ENCODE results near the gene SERPINA3.
"Not testable (repeated sequence)": the region's sequence is repeated elsewhere in the genome, so short reads cannot be mapped to it uniquely, and the experiment has no call there.

The SERPINA3 gene

DNA sequence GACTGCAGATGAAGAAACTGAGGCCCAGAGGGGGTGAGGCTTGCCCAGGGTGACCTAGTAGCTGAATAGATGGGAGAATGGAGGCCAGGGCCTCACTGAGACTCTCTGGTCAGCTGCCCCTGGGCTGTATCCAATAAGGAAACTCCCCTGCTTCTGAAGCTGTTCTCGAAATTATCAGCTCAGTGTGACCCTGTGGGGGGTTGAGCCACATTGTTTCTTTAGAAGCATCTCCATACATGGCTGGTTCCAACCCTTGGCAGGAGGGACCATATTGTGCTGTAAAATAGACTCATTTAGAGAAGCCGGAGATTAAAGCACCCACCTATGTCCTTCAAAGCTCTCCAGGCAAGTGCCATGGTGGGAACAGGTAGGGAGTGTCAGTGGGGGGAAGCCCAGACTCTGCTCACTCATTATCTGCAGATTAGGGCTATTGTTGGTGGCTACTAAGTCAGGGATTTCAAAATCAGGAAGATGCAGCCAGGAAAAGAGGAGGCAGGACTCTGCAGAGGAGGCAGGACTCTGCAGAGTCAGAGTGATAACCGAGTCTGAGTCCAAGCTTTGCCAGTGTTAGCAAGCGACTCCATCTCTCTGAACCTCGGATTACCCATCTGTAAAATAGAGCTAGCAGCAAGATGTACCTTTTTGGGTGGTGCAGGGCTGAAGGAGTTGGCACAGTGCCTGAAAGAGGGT lies 27.5 kb upstream of the SERPINA3 start:
- DNase-seq (ENCODE audit: low read depth) = no peak

DNA sequence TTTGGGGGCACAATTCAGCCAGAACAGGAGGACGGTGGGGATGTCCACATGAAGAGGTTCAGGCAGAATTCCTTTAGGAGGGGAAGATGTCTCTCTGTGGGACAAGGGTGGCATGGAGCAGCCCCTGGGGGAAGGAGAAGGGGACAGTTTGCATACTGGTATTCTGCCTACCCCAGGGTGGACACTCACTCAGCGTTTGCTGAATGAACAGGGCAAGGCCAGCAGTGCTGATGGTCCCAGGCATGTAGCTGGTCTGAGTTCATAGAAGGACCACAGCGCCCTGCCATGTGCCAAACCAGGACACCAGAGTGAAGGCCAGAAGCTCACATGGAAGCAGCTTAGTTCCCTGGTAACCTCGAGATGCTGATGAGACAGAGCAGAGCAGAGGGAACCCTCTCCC lies 25.6 kb upstream of the SERPINA3 start:
- DNase-seq (ENCODE audit: low read depth) = no peak

DNA sequence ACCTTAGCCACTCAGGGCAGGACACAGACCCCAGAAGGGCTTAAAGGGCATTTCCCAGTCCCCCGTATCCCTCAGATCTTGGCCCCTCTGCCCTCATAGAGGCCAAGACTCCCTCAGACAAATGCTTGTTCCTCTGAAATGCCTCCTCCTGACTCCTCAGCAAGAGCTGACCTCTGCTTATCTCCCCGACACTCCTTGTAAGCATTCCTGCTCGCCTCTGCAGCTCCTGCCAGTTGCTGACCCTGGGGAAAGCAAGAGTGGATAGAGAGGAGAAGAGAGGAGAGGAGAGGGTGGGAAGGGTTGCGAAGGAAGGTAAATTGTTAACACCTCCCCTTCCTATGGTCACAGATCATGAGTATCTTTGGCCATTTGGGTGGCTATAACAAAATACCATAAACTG lies 23.9 kb upstream of the SERPINA3 start:
- DNase-seq (ENCODE audit: low read depth) = no peak

DNA sequence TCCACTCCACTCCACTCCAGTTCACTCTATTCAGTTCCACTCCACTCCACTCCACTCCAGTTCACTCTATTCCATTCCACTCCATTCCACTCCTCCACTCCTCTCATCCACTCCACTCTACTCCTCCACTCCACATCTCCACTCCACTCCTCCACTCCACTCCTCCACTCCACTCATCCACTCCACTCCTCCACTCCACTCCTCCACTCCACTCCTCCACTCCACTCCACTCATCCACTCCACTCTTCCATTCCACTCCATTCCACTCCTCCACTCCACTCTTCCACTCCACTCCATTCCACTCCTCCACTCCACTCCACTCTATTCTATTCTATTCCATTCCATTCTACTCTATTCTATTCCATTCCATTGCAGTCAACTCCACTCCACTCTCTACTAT lies 21.1 kb upstream of the SERPINA3 start:
- no peak for DNase-seq (ENCODE audit: low read depth)

DNA sequence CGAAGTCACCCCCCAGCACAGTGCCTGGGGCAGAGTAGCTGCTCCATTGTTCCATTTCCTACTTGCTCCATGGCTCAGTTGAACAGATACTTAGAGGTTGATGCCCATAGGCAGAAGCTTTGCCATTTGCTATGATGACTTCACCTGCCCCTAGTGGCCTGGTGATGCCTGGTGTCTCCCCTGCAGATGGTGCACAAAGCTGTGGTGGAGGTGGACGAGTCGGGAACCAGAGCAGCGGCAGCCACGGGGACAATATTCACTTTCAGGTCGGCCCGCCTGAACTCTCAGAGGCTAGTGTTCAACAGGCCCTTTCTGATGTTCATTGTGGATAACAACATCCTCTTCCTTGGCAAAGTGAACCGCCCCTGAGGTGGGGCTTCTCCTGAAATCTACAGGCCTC lies 20.3 kb upstream of the SERPINA3 start:
- DNase-seq (ENCODE audit: low read depth) = no peak

DNA sequence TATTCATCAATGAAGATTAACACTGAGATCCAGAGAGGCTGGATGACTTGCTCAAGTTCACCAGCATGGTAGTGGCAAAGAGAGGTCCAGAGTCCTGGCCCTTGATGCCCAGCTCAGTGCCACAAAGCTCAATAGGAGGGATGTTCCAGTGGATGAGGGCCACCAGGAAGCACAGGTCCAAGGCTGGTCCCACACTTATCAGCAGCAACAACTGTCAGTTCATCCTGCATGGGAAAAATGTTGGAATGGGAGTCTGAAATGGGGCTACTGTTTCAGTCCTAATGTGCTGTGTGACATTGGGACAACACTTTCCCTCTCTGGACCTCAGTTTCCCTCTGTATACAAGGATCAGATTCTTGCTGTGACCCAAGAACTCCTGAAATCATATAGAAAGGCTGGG lies 19.7 kb upstream of the SERPINA3 start:
- no peak for DNase-seq (ENCODE audit: low read depth)

DNA sequence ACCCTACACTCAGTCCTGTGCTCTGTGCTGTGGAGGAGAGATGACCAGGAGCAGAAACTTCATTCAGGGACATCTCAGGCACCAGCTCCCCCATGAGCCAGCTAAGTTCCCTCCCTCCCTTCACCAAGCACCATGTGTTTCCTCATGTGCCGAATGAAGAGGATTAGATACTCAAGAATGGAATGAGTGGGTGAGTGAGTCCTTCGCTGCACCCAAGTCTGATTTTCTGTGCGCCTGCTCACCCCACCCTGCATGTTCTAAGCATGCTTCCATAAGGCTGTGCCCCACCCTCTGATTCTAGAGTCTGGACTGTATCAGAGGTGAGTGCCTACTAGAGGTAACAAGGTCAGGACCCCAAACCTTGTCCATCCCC lies 18.8 kb upstream of the SERPINA3 start:
- no peak for DNase-seq (ENCODE audit: low read depth)

DNA sequence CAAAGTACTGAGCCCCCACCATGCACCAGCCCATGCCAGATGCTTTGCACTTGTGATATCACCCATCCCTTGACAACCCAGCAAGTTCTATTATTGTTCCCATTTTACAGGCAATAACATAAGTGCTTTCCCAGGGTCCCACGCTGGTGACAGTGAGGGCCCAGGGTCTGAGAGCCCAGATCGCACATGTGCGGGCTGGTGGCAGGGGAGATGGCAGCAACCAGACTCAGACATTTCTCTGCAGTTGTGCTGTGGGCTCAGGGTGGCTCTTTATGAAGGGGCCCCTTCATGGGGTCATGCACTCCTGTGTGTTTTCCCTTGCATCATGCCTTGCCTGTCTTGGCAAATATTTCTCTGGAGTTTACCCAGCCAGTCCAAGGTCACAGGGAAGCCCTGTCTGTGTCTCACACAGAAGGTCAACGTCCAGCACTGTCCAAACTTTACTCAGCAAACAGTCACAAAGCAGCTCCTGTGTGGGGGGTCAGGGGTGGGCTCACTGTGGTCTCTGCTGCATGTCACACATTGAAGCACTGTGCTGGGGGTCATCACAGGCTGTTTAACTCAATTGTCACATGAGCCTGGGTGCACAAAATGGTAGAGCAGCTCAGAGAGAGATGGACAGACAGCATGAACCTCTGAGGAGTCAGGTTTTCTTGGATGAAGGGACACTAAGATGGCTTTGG lies 18.3 kb upstream of the SERPINA3 start:
- no peak for DNase-seq (ENCODE audit: low read depth)

DNA sequence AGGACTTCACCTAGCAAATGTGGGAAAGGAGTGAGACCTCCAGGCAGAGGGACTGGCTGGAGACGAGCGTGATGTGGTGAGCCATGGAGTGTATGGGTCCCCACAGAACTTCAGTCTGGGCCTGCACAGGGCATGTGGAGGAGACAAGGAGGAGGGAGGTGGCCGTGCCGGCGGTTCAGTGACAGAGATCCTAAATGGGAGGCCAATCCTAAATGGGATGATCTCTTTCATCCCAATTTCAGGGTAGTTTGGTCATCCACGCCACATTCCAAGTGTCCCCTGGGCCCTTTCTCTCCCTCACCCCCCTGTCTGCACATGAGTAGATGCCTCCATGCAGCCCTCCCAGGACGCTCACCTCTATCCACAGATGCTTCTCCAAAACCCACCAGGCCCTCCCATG lies 17.8 kb upstream of the SERPINA3 start:
- DNase-seq (ENCODE audit: low read depth) = no peak

DNA sequence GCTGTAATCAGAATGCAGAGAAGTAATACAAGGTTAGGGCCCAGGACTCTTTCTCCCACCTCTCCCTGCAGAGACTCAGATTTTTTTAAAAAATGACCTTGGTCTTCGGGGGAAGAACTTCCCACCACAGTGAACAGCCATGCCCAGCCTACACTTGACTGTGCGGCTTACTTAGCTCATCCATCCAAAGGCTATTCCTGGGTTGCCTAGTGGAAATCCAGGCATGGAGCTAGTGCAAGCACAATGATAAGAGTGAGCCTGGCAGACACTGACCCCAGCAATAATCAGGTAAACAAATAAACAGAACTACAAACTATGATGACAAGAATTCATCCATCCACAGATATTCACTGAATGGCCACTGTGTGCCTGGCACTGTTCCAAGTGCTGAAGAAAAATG lies 16.3 kb upstream of the SERPINA3 start:
- DNase-seq (ENCODE audit: low read depth) = no peak

DNA sequence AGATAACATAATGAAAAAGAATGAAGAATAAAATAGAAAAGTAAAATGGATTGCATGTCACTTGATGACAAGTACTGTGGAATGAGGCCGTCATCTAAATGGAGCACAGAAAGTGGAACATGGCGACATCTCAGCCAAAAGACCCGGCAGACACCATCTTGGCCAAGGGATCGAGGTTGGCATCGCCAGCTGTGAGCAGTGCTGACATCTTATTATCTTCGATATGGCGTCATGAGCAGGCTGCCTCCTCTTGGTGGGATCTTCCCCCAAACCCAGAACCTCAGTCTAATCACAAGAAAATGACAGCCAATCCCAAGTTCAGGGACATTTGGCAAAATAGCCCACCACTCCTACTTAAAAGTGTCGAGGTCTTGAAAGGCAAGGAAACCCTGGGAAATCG lies 15.8 kb upstream of the SERPINA3 start:
- DNase-seq (ENCODE audit: low read depth) = no peak

DNA sequence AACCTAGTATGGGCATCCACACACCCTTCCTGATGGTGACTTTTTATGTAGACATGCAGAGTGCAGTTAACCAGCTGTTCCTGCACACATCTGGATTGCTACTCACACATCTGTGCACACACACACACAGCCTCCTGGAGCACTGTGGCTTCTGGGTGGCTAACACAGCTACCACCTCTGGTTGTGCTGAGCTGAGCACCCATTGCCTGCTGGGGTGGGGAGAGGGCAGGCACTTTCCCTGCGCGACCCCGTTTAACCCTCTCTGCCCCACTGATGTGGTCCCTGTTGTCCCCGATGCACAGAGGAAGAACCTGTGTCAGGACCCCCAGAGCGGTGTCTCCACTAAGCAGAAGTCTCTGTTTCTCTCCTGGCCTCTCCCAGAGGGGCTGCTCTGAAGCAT lies 14.4 kb upstream of the SERPINA3 start:
- DNase-seq (ENCODE audit: low read depth) = no peak

DNA sequence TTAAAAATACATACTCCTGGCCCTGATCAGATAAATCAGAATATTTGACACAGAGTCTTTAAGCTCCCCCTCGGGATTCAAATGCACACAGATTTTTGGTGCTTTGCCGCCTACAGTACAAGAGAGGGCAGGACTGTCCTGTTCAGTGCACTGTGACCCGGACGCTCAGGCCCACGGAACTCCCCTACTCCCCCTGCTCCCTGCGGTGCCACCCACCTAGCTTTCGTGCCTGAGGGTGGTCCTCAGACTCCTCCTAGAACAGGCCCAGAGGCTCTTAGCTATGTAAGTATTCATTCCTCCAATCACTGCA lies 13.7 kb upstream of the SERPINA3 start:
- no peak for DNase-seq (ENCODE audit: low read depth)

DNA sequence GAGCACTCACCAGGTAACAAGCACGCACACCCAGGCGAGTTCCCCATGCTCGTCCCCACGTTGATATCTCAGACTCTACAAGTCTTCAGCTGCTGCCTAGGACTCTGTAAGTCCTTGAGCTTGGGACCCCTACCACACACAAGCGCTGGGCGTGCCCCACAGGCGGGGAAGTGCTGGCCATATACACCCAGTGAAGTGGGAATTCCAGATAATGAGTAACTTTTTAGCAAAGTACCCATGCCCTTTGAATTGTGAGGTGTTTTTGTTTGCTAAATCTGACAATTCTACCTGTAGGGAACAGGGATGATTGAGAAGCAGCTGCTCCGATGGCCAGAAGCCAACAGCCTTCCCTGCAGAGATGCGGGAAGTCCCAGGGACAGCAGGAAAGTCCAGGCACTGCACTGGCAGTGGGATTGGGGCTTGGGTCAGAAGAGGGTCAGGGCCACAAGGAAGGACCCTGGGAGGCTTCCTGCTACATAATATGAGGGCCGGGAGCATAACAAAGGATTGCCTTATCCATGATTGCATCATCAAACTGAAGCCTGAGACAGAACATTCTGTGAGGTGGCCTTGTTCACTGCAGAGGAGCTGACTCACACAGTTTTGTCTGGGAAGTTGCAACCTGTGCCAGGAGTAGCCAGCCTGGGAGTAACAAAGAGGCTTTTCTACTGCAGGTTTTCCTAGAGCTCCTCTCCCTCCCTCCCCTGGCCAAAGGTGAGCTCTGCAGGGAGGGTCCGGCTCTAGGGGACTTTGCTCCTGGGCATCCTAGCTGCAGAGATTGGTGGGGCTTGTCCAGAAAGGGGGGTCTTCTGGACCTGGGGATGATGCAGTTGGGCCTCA lies 13.2 kb upstream of the SERPINA3 start:
- DNase-seq (ENCODE audit: low read depth) = no peak

DNA sequence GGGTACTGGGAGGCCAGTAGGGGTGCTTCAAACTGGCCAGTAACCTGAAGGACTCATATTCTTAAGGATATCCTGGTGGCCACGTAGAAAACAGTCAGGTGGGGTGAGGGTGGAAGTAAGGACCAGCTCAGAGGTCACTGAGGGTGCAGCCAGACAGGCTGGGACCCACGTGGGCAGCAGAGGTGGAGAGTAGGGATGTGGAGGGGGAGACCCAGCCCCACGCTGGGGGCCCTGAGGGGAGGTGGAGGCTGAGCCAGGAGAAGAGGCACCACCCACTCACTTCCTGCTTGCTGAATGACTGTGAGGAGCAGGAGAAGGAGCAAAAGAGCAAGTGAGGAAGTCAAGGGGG lies 12.6 kb upstream of the SERPINA3 start:
- no peak for DNase-seq (ENCODE audit: low read depth)

DNA sequence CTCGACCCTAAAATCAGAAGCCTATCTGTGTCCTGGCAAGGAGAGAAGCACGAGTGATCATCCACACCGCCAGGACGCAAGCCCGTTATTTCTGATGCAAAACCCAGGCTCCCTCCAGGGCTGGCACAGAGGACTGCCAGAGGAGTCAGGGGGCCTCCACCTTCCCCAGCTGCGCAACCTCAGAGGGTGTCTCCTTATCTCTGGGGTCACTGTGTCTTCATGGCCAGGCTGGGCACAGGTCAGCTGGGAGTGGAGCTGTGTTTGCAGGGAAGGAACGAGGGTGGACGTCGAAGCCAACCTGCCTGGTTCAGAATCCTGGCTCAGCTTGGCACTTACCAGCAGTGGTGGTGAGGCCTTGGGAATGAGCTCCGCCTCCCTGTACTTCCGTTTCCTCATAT lies 12.0 kb upstream of the SERPINA3 start:
- no peak for DNase-seq (ENCODE audit: low read depth)

DNA sequence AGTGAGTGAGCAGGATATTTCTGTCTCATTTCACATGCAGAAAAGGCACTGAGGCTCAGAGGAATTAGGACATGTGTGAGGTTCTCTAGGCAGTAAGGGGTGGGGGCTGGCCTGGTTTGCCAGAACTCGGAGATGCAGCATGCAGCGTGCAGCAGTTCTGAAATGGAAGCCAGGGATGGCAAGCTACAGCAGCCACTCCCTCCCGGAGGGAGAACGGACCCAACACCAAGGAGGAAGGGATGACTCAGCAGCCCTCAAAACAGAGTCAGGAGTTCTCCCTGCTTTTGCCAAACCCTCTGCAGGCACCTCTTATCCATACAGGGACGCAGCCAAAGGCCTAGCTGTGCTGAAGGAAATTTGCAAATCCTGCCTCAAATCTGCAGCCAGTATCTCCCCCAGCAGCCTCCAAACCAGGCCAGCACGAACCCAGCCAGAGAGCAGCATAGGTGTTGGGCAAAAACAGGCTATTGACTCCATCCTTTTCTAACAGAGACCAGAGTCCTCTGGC lies 10.3 kb upstream of the SERPINA3 start:
- DNase-seq (ENCODE audit: low read depth) = no peak

DNA sequence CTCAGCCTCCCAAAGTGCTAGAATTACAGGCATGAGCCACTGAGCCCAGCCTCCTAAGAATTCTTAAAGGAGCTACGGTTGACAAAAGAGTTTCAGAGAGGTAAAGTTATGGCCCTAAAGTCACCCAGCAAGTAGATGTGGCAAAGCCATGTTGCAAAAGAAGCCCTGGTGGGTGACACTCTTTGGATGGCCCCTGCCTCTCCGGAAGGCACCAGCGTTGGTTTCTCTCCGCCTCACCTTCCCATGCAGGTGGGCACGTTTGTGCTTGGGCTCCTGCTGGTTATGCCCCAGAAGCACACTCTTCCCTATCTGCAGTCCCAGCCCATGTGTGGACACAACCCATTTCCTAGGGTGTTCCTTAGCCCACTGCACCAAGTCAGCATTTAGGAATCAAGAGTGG lies 9.5 kb upstream of the SERPINA3 start:
- DNase-seq (ENCODE audit: low read depth) = no peak

DNA sequence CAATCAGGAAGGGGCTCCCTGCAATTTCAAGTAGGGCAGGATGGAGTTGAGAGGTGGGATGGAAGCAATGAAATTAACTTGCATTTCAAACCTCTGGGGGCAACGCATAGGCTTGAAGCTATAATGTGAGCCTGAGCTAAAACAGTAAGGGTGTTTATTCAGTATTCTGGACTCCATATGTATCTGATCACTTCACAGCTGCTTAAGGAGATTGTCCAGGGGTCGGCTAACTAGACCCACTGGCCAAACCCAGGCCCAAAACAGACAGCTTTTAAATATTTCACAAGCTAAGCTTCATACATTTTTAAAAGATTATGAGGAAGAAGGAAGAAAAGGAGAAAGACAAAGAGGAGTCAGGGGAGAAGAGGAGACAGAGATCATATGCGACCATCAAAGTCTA lies 6.8 kb upstream of the SERPINA3 start:
- DNase-seq (ENCODE audit: low read depth) = no peak

DNA sequence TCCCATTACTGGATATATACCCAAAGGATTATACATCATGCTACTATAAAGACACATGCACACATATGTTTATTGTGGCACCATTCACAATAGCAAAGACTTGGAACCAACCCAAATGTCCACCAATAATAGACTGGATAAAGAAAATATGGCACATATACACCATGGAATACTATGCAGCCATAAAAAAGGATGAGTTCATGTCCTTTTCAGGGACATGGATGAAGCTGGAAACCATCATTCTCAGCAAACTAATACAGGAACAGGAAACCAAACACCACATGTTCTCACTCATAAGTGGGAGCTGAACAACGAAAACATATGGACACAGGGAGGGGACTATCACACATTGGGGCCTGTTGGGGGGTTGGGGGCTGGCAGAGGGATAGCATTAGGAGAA lies 3.2 kb upstream of the SERPINA3 start:
- not testable (repeated sequence) for DNase-seq (ENCODE audit: low read depth)

DNA sequence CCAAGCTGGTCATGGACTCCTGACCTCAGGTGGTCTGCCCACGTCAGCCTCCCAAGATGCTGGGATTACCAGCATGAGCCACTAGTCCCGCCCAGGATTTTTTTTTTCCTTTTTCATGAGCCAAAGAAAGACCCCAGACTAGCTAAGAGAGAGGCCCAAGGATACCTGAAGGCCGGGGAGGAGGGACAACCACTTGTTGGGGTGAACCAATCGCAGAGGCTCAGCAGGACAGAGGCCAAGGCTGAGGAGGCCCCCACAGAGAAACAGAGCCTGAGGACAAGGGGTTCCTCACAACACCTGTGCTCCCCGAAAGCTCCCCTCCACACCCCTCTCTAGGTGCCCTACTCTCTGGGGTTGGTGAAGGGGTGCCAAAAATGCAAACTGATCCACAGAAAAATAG lies 1.0 kb upstream of the SERPINA3 start:
- DNase-seq (ENCODE audit: low read depth) = no peak

DNA sequence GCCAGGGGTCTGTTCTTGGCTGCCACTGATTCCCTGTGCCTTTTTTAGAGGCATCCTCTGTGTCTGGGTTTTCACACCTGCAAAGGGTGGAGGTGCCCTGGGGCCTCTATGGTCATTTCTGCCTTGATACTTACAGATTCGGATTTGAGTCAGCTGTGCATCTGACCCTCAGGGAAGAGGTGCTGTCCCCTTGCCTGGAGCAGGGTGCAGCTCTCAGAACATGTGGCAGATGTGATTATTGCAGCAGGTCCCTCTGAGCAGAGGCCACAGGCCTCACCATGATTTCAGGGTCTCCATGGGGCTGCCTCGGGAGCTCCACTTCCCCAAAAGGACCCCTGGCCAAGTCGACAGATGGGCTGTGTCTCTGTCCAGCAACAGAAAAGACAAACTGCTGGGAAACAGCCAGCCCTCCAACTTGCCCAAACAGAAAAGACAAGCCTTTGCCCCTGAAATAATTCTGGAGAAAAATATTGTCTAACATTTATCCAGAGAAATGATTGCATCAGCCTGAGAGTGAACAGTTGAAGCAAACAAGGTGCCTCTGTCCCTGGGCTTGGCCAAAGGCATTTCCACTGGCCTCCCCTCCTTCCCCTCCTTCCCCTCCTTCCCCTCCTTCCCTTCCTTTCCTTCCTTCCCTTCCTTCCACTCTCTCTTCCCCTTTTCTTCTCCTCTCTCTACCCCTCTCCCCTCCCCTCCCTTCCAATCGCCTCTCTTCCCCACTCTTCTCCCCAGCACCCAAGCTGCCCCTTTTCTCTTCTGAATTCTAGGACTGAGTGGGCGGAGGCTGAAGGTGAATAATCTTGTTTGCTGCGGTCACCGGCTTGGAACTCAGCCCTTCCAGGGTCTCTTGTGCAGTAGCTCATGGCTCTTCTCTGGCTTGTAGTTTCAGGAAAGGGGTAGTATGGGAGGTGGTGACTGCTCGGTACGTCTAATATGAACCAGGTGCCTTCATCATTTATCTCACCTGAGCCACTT lies 676 bp downstream of the SERPINA3 start:
- DNase-seq (ENCODE audit: low read depth) = no peak

Data from activated T-cell treated with anti-CD3 and anti-CD28 coated beads for 48 hours (primary cell).